ENCODE results near the gene ZNRF2. TPM values are rescaled to one million over a fixed set of nuclear protein-coding genes. Genes with fewer than 3 reads are reported as not detected.

ZNRF2 gene
- total RNA-seq, 1 experiment from 2014 or later: 22.1 TPM

GRCh38 chr7:30396389-30396788 is 112.0 kb downstream of the ZNRF2 start:
- no peaks in the 10 kb centered on the region for H3K27me3 ChIP-seq (ENCODE audit: control insufficient read depth, insufficient read depth, low read length)
- H3K4me3 ChIP-seq (ENCODE audit: low read depth in 2 of 2, low read length in 2 of 2): no peak overlapping the region
- in situ Hi-C loops (cut with HindIII; ENCODE audit: low pct_unique_long_range_greater_than_20kb, low sequenced_read_pairs): no loop called here
- intact Hi-C loops (cut with micrococcal nuclease; ENCODE audit: unreplicated experiment): no loop called here
- H3K36me3 ChIP-seq (ENCODE audit: control insufficient read depth, insufficient read depth, low read length): no peaks in the 10 kb centered on the region
- ATAC-seq (no peak), DNase-seq (ENCODE audit: low read depth, low spot score) (no peak)
- no TSS peak for BruUV-seq (replicated peaks)
- H3K4me1 ChIP-seq (ENCODE audit: control insufficient read depth, insufficient read depth, low read length): no peaks in the 10 kb centered on the region
- TF ChIP-seq CTCF (IDR thresholded peaks at IDR 0.05) (peak; percentile 39), POLR2AphosphoS5 (IDR thresholded peaks at IDR 0.05; ENCODE audit: low read depth, low read length) (no peak)
- no peaks in the 10 kb centered on the region for H3K9me3 ChIP-seq (ENCODE audit: control insufficient read depth, insufficient read depth, low read depth, low read length)
- ChIA-PET POLR2A (interaction anchor here (0.7 kb wide), 1 partner anchor 47 kb away, joined by 3 read pairs; no protein-coding TSS in a partner anchor), CTCF (no interaction called here)
- no peak overlapping the region for H3K27ac ChIP-seq (ENCODE audit: low read length)

GRCh38 chr7:30403477-30403876 is 119.1 kb downstream of the ZNRF2 start:
- BruUV-seq (replicated peaks): no TSS peak
- Histone ChIP-seq H3K9me3 (ENCODE audit: control insufficient read depth, insufficient read depth, low read depth, low read length) (no peaks in the 10 kb centered on the region), H3K27me3 (ENCODE audit: control insufficient read depth, insufficient read depth, low read length) (no peaks in the 10 kb centered on the region), H3K27ac (ENCODE audit: low read length) (no peak overlapping the region), H3K4me3 (ENCODE audit: low read depth in 2 of 2, low read length in 2 of 2) (no peak overlapping the region), H3K36me3 (ENCODE audit: control insufficient read depth, insufficient read depth, low read length) (no peaks in the 10 kb centered on the region), H3K4me1 (ENCODE audit: control insufficient read depth, insufficient read depth, low read length) (no peaks in the 10 kb centered on the region)
- DNase-seq (ENCODE audit: low read depth, low spot score): no peak
- TF ChIP-seq CTCF (IDR thresholded peaks at IDR 0.05) (no peak), SIN3A (IDR thresholded peaks at IDR 0.05; ENCODE audit: borderline replicate concordance, insufficient read depth, low read depth, low read length) (no peak), TCF7L2 (IDR thresholded peaks at IDR 0.05; ENCODE audit: low read depth, low read length) (no peak), POLR2AphosphoS5 (IDR thresholded peaks at IDR 0.05; ENCODE audit: low read depth, low read length) (no peak), REST (IDR thresholded peaks at IDR 0.05; ENCODE audit: insufficient read depth in 1 of 2, low read depth in 2 of 2, low read length in 1 of 2) (no peak)
- intact Hi-C loops (cut with micrococcal nuclease; ENCODE audit: unreplicated experiment): no loop called here
- no peak for ATAC-seq
- POLR2A ChIA-PET: no interaction called here
- in situ Hi-C loops (cut with HindIII; ENCODE audit: low pct_unique_long_range_greater_than_20kb, low sequenced_read_pairs): no loop called here
- CTCF ChIA-PET: no interaction called here

GRCh38 chr7:30405179-30405578 is 120.8 kb downstream of the ZNRF2 start:
- Histone ChIP-seq H3K4me1 (ENCODE audit: control insufficient read depth, insufficient read depth, low read length) (no peaks in the 10 kb centered on the region), H3K4me3 (ENCODE audit: low read depth in 2 of 2, low read length in 2 of 2) (no peak overlapping the region), H3K9me3 (ENCODE audit: control insufficient read depth, insufficient read depth, low read depth, low read length) (no peaks in the 10 kb centered on the region), H3K36me3 (ENCODE audit: control insufficient read depth, insufficient read depth, low read length) (no peaks in the 10 kb centered on the region), H3K27ac (ENCODE audit: low read length) (no peak overlapping the region), H3K27me3 (ENCODE audit: control insufficient read depth, insufficient read depth, low read length) (no peaks in the 10 kb centered on the region)
- in situ Hi-C loops (cut with HindIII; ENCODE audit: low pct_unique_long_range_greater_than_20kb, low sequenced_read_pairs): no loop called here
- ChIA-PET POLR2A (no interaction called here), CTCF (no interaction called here)
- no peak for ATAC-seq
- TF ChIP-seq REST (IDR thresholded peaks at IDR 0.05; ENCODE audit: insufficient read depth in 1 of 2, low read depth in 2 of 2, low read length in 1 of 2) (no peak), CTCF (IDR thresholded peaks at IDR 0.05) (no peak), SIN3A (IDR thresholded peaks at IDR 0.05; ENCODE audit: borderline replicate concordance, insufficient read depth, low read depth, low read length) (no peak), TCF7L2 (IDR thresholded peaks at IDR 0.05; ENCODE audit: low read depth, low read length) (no peak), POLR2AphosphoS5 (IDR thresholded peaks at IDR 0.05; ENCODE audit: low read depth, low read length) (no peak)
- intact Hi-C loops (cut with micrococcal nuclease; ENCODE audit: unreplicated experiment): no loop called here
- BruUV-seq (replicated peaks): no TSS peak
- DNase-seq (ENCODE audit: low read depth, low spot score): no peak

All from Panc1 (cell line).